ENCODE data around the gene APC.

DNA sequence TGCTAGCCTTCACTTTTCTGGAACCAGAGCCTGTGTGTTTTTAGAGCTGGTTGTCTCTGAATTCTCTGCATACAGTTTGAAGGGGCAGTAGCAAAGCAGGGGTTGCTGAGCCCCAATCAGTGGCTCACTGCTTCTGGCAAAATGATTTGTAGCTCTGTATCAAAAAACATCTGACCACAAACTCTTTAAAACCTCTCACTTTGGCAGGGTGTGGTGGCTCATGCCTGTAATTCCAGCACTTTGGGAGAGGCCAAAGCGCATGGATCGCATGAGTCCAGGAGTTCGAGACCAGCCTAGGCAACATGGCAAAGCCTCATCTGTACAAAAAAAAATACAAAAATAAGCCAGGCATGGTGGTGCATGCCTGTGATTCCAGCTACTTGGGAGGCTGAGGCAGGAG, 28.3 kb upstream of the APC start:
- TF ChIP-seq, protein P1, sequence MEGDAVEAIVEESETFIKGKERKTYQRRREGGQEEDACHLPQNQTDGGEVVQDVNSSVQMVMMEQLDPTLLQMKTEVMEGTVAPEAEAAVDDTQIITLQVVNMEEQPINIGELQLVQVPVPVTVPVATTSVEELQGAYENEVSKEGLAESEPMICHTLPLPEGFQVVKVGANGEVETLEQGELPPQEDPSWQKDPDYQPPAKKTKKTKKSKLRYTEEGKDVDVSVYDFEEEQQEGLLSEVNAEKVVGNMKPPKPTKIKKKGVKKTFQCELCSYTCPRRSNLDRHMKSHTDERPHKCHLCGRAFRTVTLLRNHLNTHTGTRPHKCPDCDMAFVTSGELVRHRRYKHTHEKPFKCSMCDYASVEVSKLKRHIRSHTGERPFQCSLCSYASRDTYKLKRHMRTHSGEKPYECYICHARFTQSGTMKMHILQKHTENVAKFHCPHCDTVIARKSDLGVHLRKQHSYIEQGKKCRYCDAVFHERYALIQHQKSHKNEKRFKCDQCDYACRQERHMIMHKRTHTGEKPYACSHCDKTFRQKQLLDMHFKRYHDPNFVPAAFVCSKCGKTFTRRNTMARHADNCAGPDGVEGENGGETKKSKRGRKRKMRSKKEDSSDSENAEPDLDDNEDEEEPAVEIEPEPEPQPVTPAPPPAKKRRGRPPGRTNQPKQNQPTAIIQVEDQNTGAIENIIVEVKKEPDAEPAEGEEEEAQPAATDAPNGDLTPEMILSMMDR (IDR thresholded peaks at IDR 0.05; ENCODE audit: low read depth, low read length): no peak
- TF ChIP-seq EZH2phosphoT487 (IDR thresholded peaks at IDR 0.05; ENCODE audit: low read depth): no peak
